Common myeloid progenitor, CD34-positive (primary cell): ENCODE data around the gene RGS11.
"Not testable (repeated sequence)": the region's sequence is repeated elsewhere in the genome, so short reads cannot be mapped to it uniquely, and the experiment has no call there.

Experiments used
- CTCF ChIA-PET: fragments of 350-600 bp; sonication (Branson Sonifier 250); formaldehyde crosslinking; loops from one replicate; lab custom pipeline; 2021; ENCODE audit warnings: antibody characterized with exemption; lab: Charles Lee
- POLR2A ChIA-PET: fragments of 350-600 bp; sonication (Branson Sonifier 250); formaldehyde crosslinking; loops from one replicate; lab custom pipeline; 2021; ENCODE audit warnings: antibody characterized with exemption; lab: Charles Lee
- DNase-seq, 3 donors: peaks; one replicate each; pipeline versions ENCODE4 v3.0.0 to v3.0.0-alpha.2; 2013
- H3K27ac ChIP-seq, 2 experiments: 1 replicate in 1 of 2; 2 replicates in 1 of 2; pipeline ENCODE4 v1.7.0; 2013; ENCODE audit warnings: inconsistent platforms in 2 of 2, low read length in 2 of 2, mild to moderate bottlenecking in 2 of 2, low read depth in 1 of 2, moderate library complexity in 1 of 2; ENCODE audit not compliant: severe bottlenecking in 2 of 2, insufficient read depth in 1 of 2, poor library complexity in 1 of 2
- H3K27me3 ChIP-seq, 5 experiments: replicated peaks in 2 of 5; 1 replicate in 3 of 5; 2 replicates in 2 of 5; pipeline versions ENCODE4 v1.6.1 to v1.7.0; 2013; ENCODE audit warnings: low read length in 4 of 5, mild to moderate bottlenecking in 2 of 5, moderate library complexity in 2 of 5, inconsistent platforms in 1 of 5; ENCODE audit not compliant: insufficient read depth in 5 of 5, control insufficient read depth in 4 of 5
- H3K36me3 ChIP-seq, 4 experiments: 1 replicate in 2 of 4; 2 replicates in 2 of 4; pipeline versions ENCODE4 v1.6.1 to v1.7.0; 2013; ENCODE audit warnings: low read length in 3 of 4, control low read depth in 1 of 4, mild to moderate bottlenecking in 1 of 4; ENCODE audit not compliant: control insufficient read depth in 4 of 4, insufficient read depth in 4 of 4
- H3K4me1 ChIP-seq, 4 experiments: 1 replicate in 3 of 4; 2 replicates in 1 of 4; pipeline versions ENCODE4 v1.6.1 to v1.7.1; 2013; ENCODE audit warnings: low read length in 3 of 4, mild to moderate bottlenecking in 3 of 4, control low read depth in 1 of 4, inconsistent platforms in 1 of 4, moderate library complexity in 1 of 4; ENCODE audit not compliant: control insufficient read depth in 4 of 4, insufficient read depth in 4 of 4; ENCODE audit errors: control extremely low read depth in 1 of 4
- H3K4me3 ChIP-seq, 7 experiments: 1 replicate in 4 of 7; 2 replicates in 3 of 7; pipeline versions ENCODE4 v1.5.1 to v1.7.0; 2013; ENCODE audit warnings: mild to moderate bottlenecking in 7 of 7, low read length in 6 of 7, moderate library complexity in 6 of 7, inconsistent platforms in 2 of 7, low read depth in 2 of 7, control low read depth in 1 of 7; ENCODE audit not compliant: insufficient read depth in 4 of 7, control insufficient read depth in 1 of 7; ENCODE audit errors: extremely low read depth in 1 of 7
- H3K9me3 ChIP-seq, 5 experiments: 1 replicate in 4 of 5; 2 replicates in 1 of 5; pipeline versions ENCODE4 v1.6.1 to v1.7.1; 2013; ENCODE audit warnings: low read length in 4 of 5, mild to moderate bottlenecking in 2 of 5, inconsistent platforms in 1 of 5, low read depth in 1 of 5, moderate library complexity in 1 of 5; ENCODE audit not compliant: control insufficient read depth in 4 of 5, insufficient read depth in 2 of 5; ENCODE audit errors: control extremely low read depth in 1 of 5
- WGBS: methylation state at CpG from one replicate; pipeline ENCODE4 v1.1.5; 2013; ENCODE audit not compliant: insufficient coverage; 5-methylcytosine and 5-hydroxymethylcytosine counted together

RGS11 gene

GRCh38 chr16:234468-235305 is 41.1 kb downstream of the RGS11 start, which contains the start of gene FAM234A:
Gene FAM234A (plus strand): TSS chr16:234821. CDS start chr16:254414, 19,593 bp downstream.
- Histone ChIP-seq H3K9me3 (no peaks in the 10 kb centered on the region), H3K4me1 (peaks cover 0 to 14% (median 8%) of the 10 kb centered on the region in 4 experiments), H3K36me3 (no peaks in the 10 kb centered on the region), H3K27ac (peak within 1 kb of the TSS; percentile 93 to 94), H3K4me3 (peak within 1 kb of the TSS; percentile 68 to 99 (median 90)), H3K27me3 (no peaks in the 10 kb centered on the region)
- DNase-seq: peak; percentile 94 to 97 (median 96)
- CTCF ChIA-PET: interaction anchor here (0.6 to 3.0 kb wide), 11 partner anchors 10 to 146 kb away, joined by 3 to 16 read pairs (median 5); no protein-coding TSS in a partner anchor
- under 1% methylated on average over 65 of the region's 85 CpGs for WGBS
- POLR2A ChIA-PET: interaction anchor here (0.6 to 1.5 kb wide), 7 partner anchors 9 to 90 kb away, joined by 3 to 4 read pairs (median 3); no protein-coding TSS in a partner anchor

GRCh38 chr16:230949-231348 is 44.8 kb downstream of the RGS11 start:
- Histone ChIP-seq H3K4me3 (no peak overlapping the region), H3K4me1 (peaks cover 11 to 31% (median 22%) of the 10 kb centered on the region in 4 experiments), H3K9me3 (no peaks in the 10 kb centered on the region), H3K27ac (no peak overlapping the region), H3K36me3 (peaks cover 4 to 19% (median 14%) of the 10 kb centered on the region in 4 experiments), H3K27me3 (no peaks in the 10 kb centered on the region)
- ChIA-PET POLR2A (no interaction called here), CTCF (interaction anchor here (0.7 kb wide), 1 partner anchor 118 kb away, joined by 3 read pairs; no protein-coding TSS in a partner anchor)
- WGBS: 95% methylated on average over 20 of the region's 22 CpGs
- no peak for DNase-seq

GRCh38 chr16:230351-230750 is 45.4 kb downstream of the RGS11 start:
- DNase-seq, H3K27ac ChIP-seq, POLR2A ChIA-PET, CTCF ChIA-PET, H3K9me3 ChIP-seq, H3K27me3 ChIP-seq, H3K4me3 ChIP-seq: not testable (repeated sequence)
- Histone ChIP-seq H3K4me1 (peaks cover 11 to 27% (median 19%) of the 10 kb centered on the region in 4 experiments), H3K36me3 (peaks cover 7 to 23% (median 19%) of the 10 kb centered on the region in 4 experiments)
- WGBS: 98% methylated on average over 14 of the region's 18 CpGs

- WGBS: 87% methylated on average over 18 of the region's 22 CpGs
- no peak for DNase-seq
- no peak overlapping the region for H3K27ac ChIP-seq
- POLR2A ChIA-PET: interaction anchor here (0.9 kb wide), 1 partner anchor 95 kb away, joined by 3 read pairs; no protein-coding TSS in a partner anchor
- CTCF ChIA-PET: no interaction called here
- no peaks in the 10 kb centered on the region for H3K27me3 ChIP-seq
- H3K4me3 ChIP-seq: peak overlapping the region in 5 of 7 experiments; percentile 88 to 99 (median 89)
- H3K36me3 ChIP-seq: peaks cover 10 to 26% (median 22%) of the 10 kb centered on the region in 4 experiments
- H3K9me3 ChIP-seq: no peaks in the 10 kb centered on the region
- H3K4me1 ChIP-seq: peaks cover 11 to 23% (median 18%) of the 10 kb centered on the region in 4 experiments
Measured at GRCh38 chr16:229731-230281, 45.9 kb downstream of the RGS11 start.

- H3K4me1 ChIP-seq: peaks cover 11 to 20% (median 18%) of the 10 kb centered on the region in 4 experiments
- POLR2A ChIA-PET: interaction anchor here (0.9 kb wide), 1 partner anchor 96 kb away, joined by 3 read pairs; no protein-coding TSS in a partner anchor
- under 1% methylated on average over 71 of the region's 88 CpGs for WGBS
Measured at GRCh38 chr16:228852-229730, 46.7 kb downstream of the RGS11 start, which contains the start of gene LUC7L. Gene LUC7L (minus strand): TSS chr16:229449. CDS start chr16:229339, 110 bp downstream.

More at GRCh38 chr16:228852-229730, 46.7 kb downstream of the RGS11 start, which contains the start of gene LUC7L:
- Histone ChIP-seq H3K4me3 (peak within 1 kb of the TSS; percentile 60 to 99 (median 89)), H3K27ac (peak within 1 kb of the TSS; percentile 78 to 93), H3K36me3 (peaks cover 12 to 29% (median 26%) of the 10 kb centered on the region in 4 experiments), H3K9me3 (no peaks in the 10 kb centered on the region), H3K27me3 (no peaks in the 10 kb centered on the region)
- CTCF ChIA-PET: interaction anchor here (1.0 to 2.5 kb wide), 9 partner anchors 10 to 138 kb away, joined by 3 to 11 read pairs (median 5); no protein-coding TSS in a partner anchor
- peak; percentile 87 to 92 (median 90) for DNase-seq
